GM23248 (cell line): ENCODE measurements around the gene RBMS1. TPM values are rescaled to one million over a fixed set of nuclear protein-coding genes. Genes with fewer than 3 reads are reported as not detected.

Experiments used
- DNase-seq: peaks from one replicate; pipeline ENCODE4 v3.0.0-alpha.2; 2015
- H2AFZ ChIP-seq: fragments of 200-600 bp; sonication (generic); 2 replicates; pipeline ENCODE4 v1.6.1; 2016; ENCODE audit warnings: antibody characterized with exemption
- H3F3A ChIP-seq: fragments of 200-600 bp; sonication (generic); 2 replicates; pipeline ENCODE4 v1.6.1; 2016; ENCODE audit warnings: mild to moderate bottlenecking, antibody characterized with exemption, mixed run types; ENCODE audit not compliant: insufficient read depth
- H3K27ac ChIP-seq: fragments of 200-600 bp; sonication (generic); 2 replicates; pipeline ENCODE4 v1.5.1; 2016; ENCODE audit warnings: mild to moderate bottlenecking
- H3K27me3 ChIP-seq: fragments of 200-600 bp; sonication (generic); replicated peaks from 2 replicates; pipeline ENCODE4 v1.6.1; 2016; ENCODE audit warnings: mild to moderate bottlenecking; ENCODE audit not compliant: insufficient read depth
- H3K36me3 ChIP-seq: fragments of 200-600 bp; sonication (generic); 2 replicates; pipeline ENCODE4 v1.6.1; 2016; ENCODE audit warnings: low read depth, mild to moderate bottlenecking
- H3K4me1 ChIP-seq: fragments of 200-600 bp; sonication (generic); 2 replicates; pipeline ENCODE4 v1.6.1; 2016; ENCODE audit warnings: mild to moderate bottlenecking; ENCODE audit not compliant: insufficient read depth
- H3K4me2 ChIP-seq: fragments of 200-600 bp; sonication (generic); one replicate; pipeline ENCODE4 v1.6.1; 2016; ENCODE audit warnings: mild to moderate bottlenecking; ENCODE audit not compliant: unreplicated experiment
- H3K4me3 ChIP-seq: fragments of 200-600 bp; sonication (generic); 2 replicates; pipeline ENCODE4 v1.5.1; 2016; ENCODE audit warnings: mild to moderate bottlenecking
- H3K79me2 ChIP-seq: fragments of 200-600 bp; sonication (generic); 2 replicates; pipeline ENCODE4 v1.6.1; 2016; ENCODE audit warnings: mild to moderate bottlenecking; ENCODE audit not compliant: insufficient read depth
- H3K9ac ChIP-seq: fragments of 200-600 bp; sonication (generic); 2 replicates; pipeline ENCODE4 v1.6.1; 2016; ENCODE audit warnings: mild to moderate bottlenecking
- H3K9me2 ChIP-seq: fragments of 200-600 bp; sonication (generic); 2 replicates; pipeline ENCODE4 v1.6.1; 2016; ENCODE audit warnings: mixed run types, mild to moderate bottlenecking, moderate library complexity; ENCODE audit not compliant: insufficient read depth
- H3K9me3 ChIP-seq: fragments of 200-600 bp; sonication (generic); one replicate; pipeline ENCODE4 v1.6.1; 2017; ENCODE audit warnings: low read depth
- H4K20me1 ChIP-seq: fragments of 200-600 bp; sonication (generic); 2 replicates; pipeline ENCODE4 v1.6.0; 2016; ENCODE audit not compliant: insufficient read depth
- EZH2 ChIP-seq: fragments of 200-600 bp; sonication (generic); IDR thresholded peaks from 2 replicates; pipeline ENCODE4 v1.6.1; 2018; ENCODE audit warnings: antibody characterized with exemption, mild to moderate bottlenecking; ENCODE audit not compliant: insufficient read depth, poor library complexity, severe bottlenecking
- EZH2phosphoT487 ChIP-seq: fragments of 200-600 bp; sonication (generic); IDR thresholded peaks from 2 replicates; pipeline ENCODE4 v1.6.1; 2018; ENCODE audit warnings: antibody characterized with exemption, moderate library complexity, mild to moderate bottlenecking, low read depth; ENCODE audit not compliant: insufficient read depth
- WGBS, 2 experiments: methylation state at CpG; one replicate each; pipeline ENCODE4 v1.1.6; 2015 to 2017; ENCODE audit warnings: low lambda C conversion rate in 2 of 2, low coverage in 1 of 2; ENCODE audit errors: missing lambda C conversion rate in 2 of 2; 5-methylcytosine and 5-hydroxymethylcytosine counted together
- in situ Hi-C: fragments of 300-500 bp; cut with MboI; formaldehyde crosslinking; loops from 2 replicates; pipeline ENCODE4 v1.15.0; 2020
- polyA plus RNA-seq: library from polyadenylated mRNA; unstranded; fragments of >200 nt; fragmentation: Nextera tagmentation; extraction: Ambion mirVana; gene quantifications from 2 replicates; pipeline ENCODE4 v1.2.1, GENCODE V29; 2016
- total RNA-seq: library from RNA; depleted of rRNA; stranded (reverse); fragments of >200 nt; shearing (Covaris generic); gene quantifications from 2 replicates; pipeline ENCODE4 v1.2.3, GENCODE V29; 2014

The RBMS1 gene
- total and polyA plus RNA-seq, 2 experiments from 2014 or later: 72.3 to 91.7 TPM

GRCh38 chr2:160380611-160381010 lies 113.0 kb downstream of the RBMS1 start:
- H3K4me2 ChIP-seq: peak overlapping the region; percentile 69
- DNase-seq: peak; percentile 60
- no peaks in the 10 kb centered on the region for H3K27me3 ChIP-seq
- H3K36me3 ChIP-seq: no peaks in the 10 kb centered on the region
- peak overlapping the region; percentile 88 for H3K27ac ChIP-seq
- H3K9ac ChIP-seq: peak overlapping the region; percentile 71
- H4K20me1 ChIP-seq: 0 out of 2 replicates have a peak, but pooled peaks cover 4% of the 10 kb centered on the region
- H2AFZ ChIP-seq: no peak overlapping the region
- WGBS, 2 experiments: 5 to 12% methylated on average over 5 of the region's 5 CpGs
- in situ Hi-C loops: no loop called here
- H3K79me2 ChIP-seq: peaks cover 100% of the 10 kb centered on the region
- H3F3A ChIP-seq: peaks cover 88% of the 10 kb centered on the region
- no peak for TF ChIP-seq EZH2
- no peak for TF ChIP-seq EZH2phosphoT487
- no peaks in the 10 kb centered on the region for H3K9me2 ChIP-seq
- H3K4me3 ChIP-seq: peak overlapping the region; percentile 34
- no peaks in the 10 kb centered on the region for H3K9me3 ChIP-seq
- peaks cover 80% of the 10 kb centered on the region for H3K4me1 ChIP-seq

- peaks cover 100% of the 10 kb centered on the region for H3K79me2 ChIP-seq
- H3K9me2 ChIP-seq: no peaks in the 10 kb centered on the region
- H3K27me3 ChIP-seq: no peaks in the 10 kb centered on the region
- H3K4me1 ChIP-seq: peaks cover 80% of the 10 kb centered on the region
- H3F3A ChIP-seq: peaks cover 89% of the 10 kb centered on the region
- 27 to 47% methylated on average over 7 of the region's 7 CpGs for WGBS, 2 experiments
- peak overlapping the region; percentile 88 for H3K27ac ChIP-seq
- peak overlapping the region; percentile 71 for H3K9ac ChIP-seq
- no peak overlapping the region for H2AFZ ChIP-seq
- peak overlapping the region; percentile 34 for H3K4me3 ChIP-seq
- 0 out of 2 replicates have a peak, but pooled peaks cover 4% of the 10 kb centered on the region for H4K20me1 ChIP-seq
- in situ Hi-C loops: no loop called here
- H3K36me3 ChIP-seq: no peaks in the 10 kb centered on the region
- no peak for TF ChIP-seq EZH2phosphoT487
- no peak for TF ChIP-seq EZH2
- peak overlapping the region; percentile 69 for H3K4me2 ChIP-seq
- no peaks in the 10 kb centered on the region for H3K9me3 ChIP-seq
- DNase-seq: peak; percentile 46
Observed at GRCh38 chr2:160380000-160380570, 113.5 kb downstream of the RBMS1 start.

GRCh38 chr2:160379399-160379798 lies 114.2 kb downstream of the RBMS1 start:
- H3K4me1 ChIP-seq: peaks cover 85% of the 10 kb centered on the region
- no peaks in the 10 kb centered on the region for H3K27me3 ChIP-seq
- in situ Hi-C loops: no loop called here
- no peaks in the 10 kb centered on the region for H3K9me2 ChIP-seq
- no peaks in the 10 kb centered on the region for H3K36me3 ChIP-seq
- peak overlapping the region; percentile 71 for H3K9ac ChIP-seq
- H3K4me3 ChIP-seq: peak overlapping the region; percentile 34
- 0 to 1% methylated on average over 3 of the region's 3 CpGs for WGBS, 2 experiments
- H4K20me1 ChIP-seq: 0 out of 2 replicates have a peak, but pooled peaks cover 4% of the 10 kb centered on the region
- peak; percentile 81 for DNase-seq
- H3K79me2 ChIP-seq: peaks cover 100% of the 10 kb centered on the region
- peaks cover 86% of the 10 kb centered on the region for H3F3A ChIP-seq
- peak overlapping the region; percentile 69 for H3K4me2 ChIP-seq
- H3K27ac ChIP-seq: peak overlapping the region; percentile 88
- TF ChIP-seq EZH2: no peak
- no peak for TF ChIP-seq EZH2phosphoT487
- no peaks in the 10 kb centered on the region for H3K9me3 ChIP-seq
- H2AFZ ChIP-seq: no peak overlapping the region

GRCh38 chr2:160377204-160377995 lies 116.2 kb downstream of the RBMS1 start:
- Histone ChIP-seq H3K36me3 (no peaks in the 10 kb centered on the region), H3K27me3 (no peaks in the 10 kb centered on the region), H3K4me3 (no peak overlapping the region), H3K4me1 (peaks cover 99% of the 10 kb centered on the region), H3K4me2 (peak overlapping the region; percentile 36), H3K9me3 (no peaks in the 10 kb centered on the region), H3F3A (peaks cover 88% of the 10 kb centered on the region), H3K79me2 (peaks cover 100% of the 10 kb centered on the region), H2AFZ (no peak overlapping the region), H3K9ac (peak overlapping the region; percentile 26), H3K9me2 (no peaks in the 10 kb centered on the region), H3K27ac (peak overlapping the region; percentile 88), H4K20me1 (0 out of 2 replicates have a peak, but pooled peaks cover 4% of the 10 kb centered on the region)
- WGBS, 2 experiments: 67 to 68% methylated on average over 6 of the region's 6 CpGs
- in situ Hi-C loops: no loop called here
- no peak for DNase-seq
- TF ChIP-seq EZH2phosphoT487: no peak
